Endothelial cell of umbilical vein (primary cell): ENCODE results near the gene GLI3. TPM values are rescaled to one million over a fixed set of nuclear protein-coding genes. Genes with fewer than 3 reads are reported as not detected.

Source experiments
- BruUV-seq: library from RNA; stranded (reverse); fragments of 400-500 nt; replicated peaks from 2 replicates; lab custom pipeline; 2021; lab: Mats Ljungman, UMichigan
- CTCF ChIA-PET: fragments of 300-600, 350-600 bp; sonication (Branson Sonifier 250); formaldehyde crosslinking; loops from one replicate; lab custom pipeline; 2021; ENCODE audit warnings: antibody characterized with exemption, inconsistent platforms; lab: Charles Lee
- POLR2A ChIA-PET: fragments of 300-600, 350-600 bp; sonication (Branson Sonifier 250); formaldehyde crosslinking; loops from one replicate; lab custom pipeline; 2021; ENCODE audit warnings: antibody characterized with exemption, inconsistent platforms; lab: Charles Lee
- DNase-seq: peaks from one replicate; pipeline ENCODE4 v3.0.0-alpha.2; 2011; ENCODE audit warnings: low read depth, low spot score
- FAIRE-seq: peaks from 2 replicates; lab custom pipeline; 2011; peaks lifted over from hg19 to GRCh38; lab: Jason Lieb, UNC
- H2AFZ ChIP-seq: 2 replicates; pipeline ENCODE4 v1.6.0; 2012; ENCODE audit warnings: low read depth, low read length, control low read depth, inconsistent platforms
- H3K27ac ChIP-seq: 2 replicates; pipeline ENCODE4 v1.5.1; 2011; ENCODE audit warnings: low read depth, mild to moderate bottlenecking, control low read depth, low read length, moderate library complexity; ENCODE audit not compliant: insufficient read depth
- H3K27me3 ChIP-seq, 2 experiments: 2 replicates each; pipeline versions ENCODE4 v1.6.0 to v1.6.1; 2011; ENCODE audit warnings: low read length in 2 of 2, mixed read lengths in 1 of 2; ENCODE audit not compliant: control insufficient read depth in 2 of 2, insufficient read depth in 2 of 2
- H3K36me3 ChIP-seq, 2 experiments: 2 replicates in 1 of 2; 3 replicates in 1 of 2; pipeline ENCODE4 v1.5.1; 2011; ENCODE audit warnings: low read length in 2 of 2, mild to moderate bottlenecking in 1 of 2, moderate library complexity in 1 of 2; ENCODE audit not compliant: control insufficient read depth in 2 of 2, insufficient read depth in 2 of 2; ENCODE audit errors: extremely low read depth in 1 of 2
- H3K4me1 ChIP-seq: 3 replicates; pipeline ENCODE4 v1.5.1; 2011; ENCODE audit warnings: mild to moderate bottlenecking, low read length; ENCODE audit not compliant: control insufficient read depth, insufficient read depth; ENCODE audit errors: extremely low read depth
- H3K4me2 ChIP-seq: 2 replicates; pipeline ENCODE4 v1.6.1; 2011; ENCODE audit warnings: low read length, control low read depth, mixed read lengths; ENCODE audit not compliant: insufficient read depth
- H3K4me3 ChIP-seq, 3 experiments: fragments of 200-600 bp in 1 of 3; sonication (generic), shearing (Covaris generic) in 1 of 3; replicated peaks in 1 of 3; 2 replicates each; pipeline ENCODE4 v1.5.1; 2011 to 2016; ENCODE audit warnings: control low read depth in 3 of 3, low read length in 3 of 3, mild to moderate bottlenecking in 2 of 3, inconsistent platforms in 1 of 3, low read depth in 1 of 3, moderate library complexity in 1 of 3; ENCODE audit not compliant: insufficient read depth in 1 of 3
- H3K79me2 ChIP-seq: 2 replicates; pipeline ENCODE4 v1.6.0; 2012; ENCODE audit warnings: low read length, inconsistent platforms; ENCODE audit not compliant: control insufficient read depth, insufficient read depth
- H3K9ac ChIP-seq: replicated peaks from 2 replicates; pipeline ENCODE3; 2011; ENCODE audit warnings: low read length, control low read depth; ENCODE audit not compliant: insufficient read depth; ENCODE audit errors: extremely low read depth
- H3K9me1 ChIP-seq: replicated peaks from 3 replicates; pipeline ENCODE4 v1.6.0; 2011; ENCODE audit warnings: mild to moderate bottlenecking, low read length; ENCODE audit not compliant: control insufficient read depth, insufficient read depth; ENCODE audit errors: extremely low read depth
- H3K9me3 ChIP-seq: replicated peaks from 2 replicates; pipeline ENCODE4 v1.5.1; 2012; ENCODE audit warnings: low read length, inconsistent platforms; ENCODE audit not compliant: control insufficient read depth, insufficient read depth
- H4K20me1 ChIP-seq: replicated peaks from 2 replicates; pipeline ENCODE3; 2011; ENCODE audit warnings: mild to moderate bottlenecking, low read length; ENCODE audit not compliant: control insufficient read depth, insufficient read depth; ENCODE audit errors: extremely low read depth
- EZH2 ChIP-seq: IDR thresholded peaks from 2 replicates; pipeline ENCODE4 v1.6.1; 2012; ENCODE audit warnings: borderline replicate concordance, low read depth, mild to moderate bottlenecking, moderate library complexity, low read length, inconsistent platforms; ENCODE audit not compliant: severe bottlenecking
- FOS ChIP-seq: IDR thresholded peaks from 2 replicates; pipeline ENCODE4 v1.6.1; 2011; ENCODE audit warnings: mild to moderate bottlenecking, low read length, moderate library complexity, borderline replicate concordance; ENCODE audit not compliant: insufficient read depth
- GATA2 ChIP-seq: IDR thresholded peaks from 2 replicates; pipeline ENCODE4 v1.7.0; 2011; ENCODE audit warnings: low read depth, mild to moderate bottlenecking, moderate library complexity, mixed read lengths, low read length; ENCODE audit not compliant: insufficient read length, insufficient read depth
- JUN ChIP-seq: IDR thresholded peaks from 2 replicates; pipeline ENCODE4 v1.6.1; 2011; ENCODE audit warnings: borderline replicate concordance, low read depth; ENCODE audit not compliant: insufficient read length, insufficient read depth
- MYC ChIP-seq: IDR thresholded peaks from one replicate; pipeline ENCODE4 v1.6.1; 2011; ENCODE audit warnings: mild to moderate bottlenecking, low read depth, low read length
- POLR2A ChIP-seq: IDR thresholded peaks from 2 replicates; pipeline ENCODE4 v1.6.1; 2012; ENCODE audit warnings: low read depth, mild to moderate bottlenecking, control low read depth, low read length
- POLR2AphosphoS5 ChIP-seq: IDR thresholded peaks from 2 replicates; pipeline ENCODE4 v1.6.1; 2012; ENCODE audit warnings: low read depth, mild to moderate bottlenecking, control low read depth, low read length, moderate library complexity; ENCODE audit not compliant: insufficient read depth
- dilution Hi-C: fragments of 300-500 bp; cut with MboI; formaldehyde crosslinking; loops from one replicate; pipeline ENCODE4 v1.15.0; 2019; ENCODE audit warnings: low sequenced_read_pairs; ENCODE audit not compliant: extremely low pct_ligation_motif_present
- intact Hi-C: fragments of 100-400 bp; cut with micrococcal nuclease; formaldehyde crosslinking; loops from one replicate; pipeline ENCODE4 v1.10.0; 2022
- polyA plus RNA-seq, 4 experiments: library from polyadenylated mRNA; depleted of rRNA in 3 of 4; stranded (reverse) in 3 of 4; unstranded in 1 of 4; fragments of >200 nt; gene quantifications; 2 replicates each; pipeline versions ENCODE4 v1.2.1 to v1.2.3, GENCODE V29; 2011 to 2012; ENCODE audit warnings: missing spikeins in 1 of 4
- total RNA-seq: library from RNA; stranded (reverse); gene quantifications from 2 replicates; pipeline ENCODE4 v1.2.3, GENCODE V29; 2021
- TF ChIP-seq, protein P1 (sequence below), 2 donors: IDR thresholded peaks; 1 replicate in 1 of 2; 2 replicates in 1 of 2; pipeline ENCODE4 v1.5.1; 2011; ENCODE audit warnings: low read length in 2 of 2, mild to moderate bottlenecking in 2 of 2, moderate library complexity in 2 of 2, control low read depth in 1 of 2, inconsistent platforms in 1 of 2, low read depth in 1 of 2; ENCODE audit not compliant: insufficient read depth in 1 of 2; ENCODE audit errors: extremely low read depth in 1 of 2
- TF ChIP-seq, protein P2 (sequence below): IDR thresholded peaks from 2 replicates; pipeline ENCODE4 v1.6.1; 2011; ENCODE audit not compliant: insufficient read depth, insufficient read length

GLI3 gene
- total and polyA plus RNA-seq, 2 donors (not counting 3 experiments of a cell fraction or from before 2014, with no cell fraction given): 6.0 to 24.9 TPM

GRCh38 chr7:42103020-42103419 lies 134.0 kb downstream of the GLI3 start:
- CTCF ChIA-PET: interaction anchor here (1.2 to 1.3 kb wide), 2 partner anchors 13 to 123 kb away, joined by 3 read pairs; no protein-coding TSS in a partner anchor

DNA sequence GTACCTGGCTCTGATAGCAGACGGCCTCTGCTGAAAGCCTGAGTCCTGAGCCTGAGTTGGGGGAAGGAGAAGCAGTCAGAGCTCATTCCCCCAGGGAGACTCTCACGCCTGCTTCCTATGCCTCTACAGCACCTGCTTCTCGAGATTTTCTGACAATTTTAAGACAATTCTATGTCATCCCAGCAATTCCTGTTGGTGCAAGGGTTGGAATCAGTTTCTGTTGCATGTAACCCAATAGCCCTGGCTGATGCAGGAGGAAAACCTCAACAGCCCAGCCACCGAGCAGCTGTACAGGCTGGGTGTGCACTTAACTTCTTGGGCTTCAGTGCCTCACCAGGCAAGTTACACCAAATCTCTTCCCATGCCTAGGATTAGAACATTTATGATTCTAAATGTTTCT lies 134.7 kb downstream of the GLI3 start:
- CTCF ChIA-PET: interaction anchor here (1.3 kb wide), 1 partner anchor 12 kb away, joined by 3 read pairs; no protein-coding TSS in a partner anchor
- dilution Hi-C loops (no loop called here), intact Hi-C loops (no loop called here)
- DNase-seq: no peak
- no peak for FAIRE-seq
- H3K9ac ChIP-seq: no peak overlapping the region
- H3K36me3 ChIP-seq: no peaks in the 10 kb centered on the region
- H4K20me1 ChIP-seq: no peaks in the 10 kb centered on the region
- no peak overlapping the region for H3K4me3 ChIP-seq
- H3K4me1 ChIP-seq: no peaks in the 10 kb centered on the region
- POLR2A ChIA-PET: no interaction called here
- no peaks in the 10 kb centered on the region for H3K79me2 ChIP-seq
- H3K4me2 ChIP-seq: no peak overlapping the region
- H3K27ac ChIP-seq: no peak overlapping the region
- no TSS peak for BruUV-seq
- no peaks in the 10 kb centered on the region for H3K9me1 ChIP-seq
- TF ChIP-seq GATA2 (no peak), FOS (no peak), MYC (no peak), EZH2 (no peak), POLR2AphosphoS5 (no peak), JUN (no peak), POLR2A (no peak)
- TF ChIP-seq, protein P1, sequence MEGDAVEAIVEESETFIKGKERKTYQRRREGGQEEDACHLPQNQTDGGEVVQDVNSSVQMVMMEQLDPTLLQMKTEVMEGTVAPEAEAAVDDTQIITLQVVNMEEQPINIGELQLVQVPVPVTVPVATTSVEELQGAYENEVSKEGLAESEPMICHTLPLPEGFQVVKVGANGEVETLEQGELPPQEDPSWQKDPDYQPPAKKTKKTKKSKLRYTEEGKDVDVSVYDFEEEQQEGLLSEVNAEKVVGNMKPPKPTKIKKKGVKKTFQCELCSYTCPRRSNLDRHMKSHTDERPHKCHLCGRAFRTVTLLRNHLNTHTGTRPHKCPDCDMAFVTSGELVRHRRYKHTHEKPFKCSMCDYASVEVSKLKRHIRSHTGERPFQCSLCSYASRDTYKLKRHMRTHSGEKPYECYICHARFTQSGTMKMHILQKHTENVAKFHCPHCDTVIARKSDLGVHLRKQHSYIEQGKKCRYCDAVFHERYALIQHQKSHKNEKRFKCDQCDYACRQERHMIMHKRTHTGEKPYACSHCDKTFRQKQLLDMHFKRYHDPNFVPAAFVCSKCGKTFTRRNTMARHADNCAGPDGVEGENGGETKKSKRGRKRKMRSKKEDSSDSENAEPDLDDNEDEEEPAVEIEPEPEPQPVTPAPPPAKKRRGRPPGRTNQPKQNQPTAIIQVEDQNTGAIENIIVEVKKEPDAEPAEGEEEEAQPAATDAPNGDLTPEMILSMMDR (IDR thresholded peaks at IDR 0.05; ENCODE audit: extremely low read depth in 1 of 2, insufficient read depth in 1 of 2, low read depth in 1 of 2, low read length in 2 of 2): no peak
- TF ChIP-seq, protein P2, sequence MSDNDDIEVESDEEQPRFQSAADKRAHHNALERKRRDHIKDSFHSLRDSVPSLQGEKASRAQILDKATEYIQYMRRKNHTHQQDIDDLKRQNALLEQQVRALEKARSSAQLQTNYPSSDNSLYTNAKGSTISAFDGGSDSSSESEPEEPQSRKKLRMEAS: no peak
- H3K9me3 ChIP-seq: no peaks in the 10 kb centered on the region
- no peak overlapping the region for H2AFZ ChIP-seq
- no peaks in the 10 kb centered on the region for H3K27me3 ChIP-seq

More at GRCh38 chr7:42103020-42103419, 134.0 kb downstream of the GLI3 start:
- Histone ChIP-seq H2AFZ (no peak overlapping the region), H3K79me2 (no peaks in the 10 kb centered on the region), H3K9me3 (no peaks in the 10 kb centered on the region), H3K9me1 (no peaks in the 10 kb centered on the region), H3K4me3 (no peak overlapping the region), H3K9ac (no peak overlapping the region), H4K20me1 (no peaks in the 10 kb centered on the region), H3K4me2 (no peak overlapping the region), H3K36me3 (no peaks in the 10 kb centered on the region), H3K27me3 (no peaks in the 10 kb centered on the region), H3K4me1 (peaks cover 4% of the 10 kb centered on the region), H3K27ac (no peak overlapping the region)
- DNase-seq (no peak), FAIRE-seq (no peak)
- TF ChIP-seq POLR2AphosphoS5 (no peak), GATA2 (no peak), JUN (no peak), POLR2A (no peak), MYC (no peak), EZH2 (no peak), FOS (no peak)
- TF ChIP-seq, protein P2: no peak
- POLR2A ChIA-PET: no interaction called here
- intact Hi-C loops: no loop called here
- dilution Hi-C loops: no loop called here
- BruUV-seq: no TSS peak
